K562 (cell line): ENCODE measurements around the gene NKX6-2. TPM values are rescaled to one million over a fixed set of nuclear protein-coding genes. Genes with fewer than 3 reads are reported as not detected.

ENCODE experiments used
- ATAC-seq: fragments of 200-7000 bp; cut with Tn5 transposase; 3 replicates; pipeline ENCODE4 v1.9.1; 2020; ENCODE audit warnings: moderate library complexity
- BruUV-seq: library from RNA; stranded (reverse); fragments of 400-500 nt; replicated peaks from 2 replicates; lab custom pipeline; 2021; lab: Mats Ljungman, UMichigan
- CTCF ChIA-PET: fragments of 300-600 bp; formaldehyde crosslinking; extraction: SDS; loops from one replicate; lab custom pipeline; 2021; ENCODE audit warnings: low intra/inter-chr PET ratio; lab: Yijun Ruan, JAX
- POLR2A ChIA-PET: fragments of 300-600, 350-650 bp; sonication (Branson Sonifier 250); formaldehyde crosslinking; extraction: SDS; loops from one replicate; lab custom pipeline; 2021; ENCODE audit warnings: antibody characterized with exemption, inconsistent platforms; lab: Yijun Ruan, JAX
- DNase-seq, 4 experiments: peaks; one replicate each; pipeline versions ENCODE4 v3.0.0 to v3.0.0-alpha.2; 2011 to 2018; ENCODE audit warnings: low spot score in 3 of 4, mixed read lengths in 3 of 4; ENCODE audit errors: extremely low read depth in 1 of 4
- FAIRE-seq: peaks from 2 replicates; lab custom pipeline; 2011; peaks lifted over from hg19 to GRCh38; lab: Jason Lieb, UNC
- H2AFZ ChIP-seq: 2 replicates; pipeline ENCODE4 v1.6.0; 2011; ENCODE audit warnings: low read depth, low read length, control low read depth, inconsistent platforms
- H3K27ac ChIP-seq: fragments of 200-600 bp; 3 replicates; pipeline ENCODE4 v1.8.0; 2011; ENCODE audit warnings: low read depth, mild to moderate bottlenecking, control low read depth, inconsistent platforms, low read length, moderate library complexity, mixed read lengths; ENCODE audit errors: extremely low read depth
- H3K27me3 ChIP-seq, 2 experiments: fragments of 300-600 bp in 1 of 2; 2 replicates in 1 of 2; 3 replicates in 1 of 2; pipeline versions ENCODE4 v1.6.0 to v1.8.0; 2011; ENCODE audit warnings: inconsistent platforms in 2 of 2, low read length in 2 of 2, mild to moderate bottlenecking in 1 of 2, mixed read lengths in 1 of 2, moderate library complexity in 1 of 2; ENCODE audit not compliant: control insufficient read depth in 2 of 2, insufficient read depth in 2 of 2
- H3K36me3 ChIP-seq: fragments of 300-600 bp; 3 replicates; pipeline ENCODE4 v1.8.0; 2011; ENCODE audit warnings: mild to moderate bottlenecking, low read length, inconsistent platforms; ENCODE audit not compliant: control insufficient read depth, insufficient read depth
- H3K4me1 ChIP-seq, 2 experiments: fragments of 200-600 bp in 1 of 2; replicated peaks in 1 of 2; 2 replicates in 1 of 2; 3 replicates in 1 of 2; pipeline versions ENCODE4 v1.5.1 to v1.8.0; 2011; ENCODE audit warnings: inconsistent platforms in 2 of 2, low read length in 2 of 2, mild to moderate bottlenecking in 1 of 2, mixed read lengths in 1 of 2, moderate library complexity in 1 of 2; ENCODE audit not compliant: control insufficient read depth in 2 of 2, insufficient read depth in 2 of 2
- H3K4me2 ChIP-seq: 2 replicates; pipeline ENCODE4 v1.6.1; 2011; ENCODE audit warnings: low read length, control low read depth, inconsistent platforms, mixed read lengths; ENCODE audit not compliant: insufficient read depth
- H3K4me3 ChIP-seq: fragments of 200-600 bp; sonication (generic), shearing (Covaris generic); 2 replicates; pipeline ENCODE4 v1.5.1; 2016; ENCODE audit warnings: control low read depth, inconsistent platforms
- H3K79me2 ChIP-seq: fragments of 200-600 bp; 3 replicates; pipeline ENCODE4 v1.8.0; 2011; ENCODE audit warnings: low read length, inconsistent platforms; ENCODE audit not compliant: control insufficient read depth, insufficient read depth
- H3K9ac ChIP-seq, 2 experiments: 2 replicates each; pipeline versions ENCODE4 v1.6.0 to v1.6.1; 2011; ENCODE audit warnings: low read depth in 2 of 2, low read length in 2 of 2, control low read depth in 1 of 2, inconsistent platforms in 1 of 2, mild to moderate bottlenecking in 1 of 2, mixed read lengths in 1 of 2; ENCODE audit not compliant: insufficient read depth in 1 of 2
- H3K9me1 ChIP-seq: one replicate; pipeline ENCODE4 v1.6.0; 2011; ENCODE audit warnings: inconsistent platforms, mild to moderate bottlenecking, low read length, moderate library complexity; ENCODE audit not compliant: control insufficient read depth, insufficient read depth
- H3K9me3 ChIP-seq: replicated peaks from 2 replicates; pipeline ENCODE4 v1.5.1; 2011; ENCODE audit warnings: low read depth, low read length, inconsistent platforms; ENCODE audit not compliant: control insufficient read depth, insufficient read depth
- H4K20me1 ChIP-seq: replicated peaks from 2 replicates; pipeline ENCODE4 v1.6.1; 2011; ENCODE audit warnings: low read length, inconsistent platforms, mixed read lengths; ENCODE audit not compliant: control insufficient read depth, insufficient read depth
- IRF9 ChIP-seq: fragments of 450-650 bp; IDR thresholded peaks from 2 replicates; pipeline ENCODE4 v1.6.1; 2016; ENCODE audit warnings: missing biosample characterization, missing genetic modification characterization
- MITF ChIP-seq: IDR thresholded peaks from 2 replicates; pipeline ENCODE4 v1.6.1; 2014; ENCODE audit warnings: antibody characterized with exemption
- STAT5B ChIP-seq: fragments of 250-450 bp; sonication (Bioruptor Pico); IDR thresholded peaks from 2 replicates; pipeline ENCODE4 v1.8.0; 2021; ENCODE audit warnings: mild to moderate bottlenecking, inconsistent platforms
- WGBS: fragments of 100-300 bp; shearing (Covaris generic); methylation state at CpG from one replicate; pipeline ENCODE4 v1.1.6; 2016; ENCODE audit warnings: low coverage, mixed read lengths; ENCODE audit not compliant: insufficient coverage; ENCODE audit errors: missing lambda C conversion rate; 5-methylcytosine and 5-hydroxymethylcytosine counted together
- in situ Hi-C: fragments of 300-500 bp; cut with MboI; formaldehyde crosslinking; loops from 4 replicates; pipeline ENCODE4 v1.15.0; 2018; ENCODE audit warnings: inconsistent platforms, mixed read lengths
- intact Hi-C: fragments of 100-400 bp; cut with micrococcal nuclease; formaldehyde crosslinking; loops from 2 replicates; pipeline ENCODE4 v1.14.2; 2022
- polyA plus RNA-seq, 8 experiments: library from polyadenylated mRNA; depleted of rRNA in 4 of 8; stranded (reverse) in 5 of 8; unstranded in 3 of 8; fragments of >200 nt; fragmentation: Nextera tagmentation in 2 of 8; fragmentation: Illumina TruSeq in 1 of 8; extraction: Ambion mirVana in 2 of 8; extraction: Trizol in 1 of 8; gene quantifications; 2 replicates each; pipeline versions ENCODE4 v1.2.1 to v1.2.3, GENCODE V29; 2011 to 2014; ENCODE audit warnings: inconsistent platforms in 1 of 8, missing spikeins in 1 of 8
- total RNA-seq, 7 experiments: library from RNA; depleted of rRNA in 6 of 7; stranded (reverse); fragments of >200 nt in 6 of 7; fragmentation: Illumina TruSeq in 2 of 7; extraction: Trizol in 2 of 7; gene quantifications; 2 replicates each; pipeline versions ENCODE4 v1.2.1 to v1.2.3, GENCODE V29; 2011 to 2021; ENCODE audit warnings: low replicate concordance in 1 of 7

Gene NKX6-2
- total and polyA plus RNA-seq, 9 of the 15 experiments (the other 6 are each of a cell fraction or from before 2014, with no cell fraction given): 1.0 to 1.6 TPM; not detected in 7

GRCh38 chr10:132746801-132747625 lies 38.9 kb downstream of the NKX6-2 start:
- Histone ChIP-seq H3K27me3 (no peaks in the 10 kb centered on the region), H3K36me3 (no peaks in the 10 kb centered on the region), H3K4me1 (peaks cover 0 to 5% of the 10 kb centered on the region in 2 experiments; a peak in 1 of 5 replicates), H3K79me2 (no peaks in the 10 kb centered on the region), H4K20me1 (no peaks in the 10 kb centered on the region), H3K9me3 (no peaks in the 10 kb centered on the region), H3K9ac (no peak overlapping the region), H3K4me3 (no peak overlapping the region), H3K27ac (no peak overlapping the region), H2AFZ (no peak overlapping the region), H3K4me2 (no peak overlapping the region), H3K9me1 (no peaks in the 10 kb centered on the region)
- ATAC-seq (no peak), FAIRE-seq (no peak), DNase-seq (no peak)
- POLR2A ChIA-PET: interaction anchor here (0.6 to 1.2 kb wide), 2 partner anchors 25 to 1985 kb away, joined by 3 read pairs; no protein-coding TSS in a partner anchor
- no TSS peak for BruUV-seq
- intact Hi-C loops: no loop called here
- in situ Hi-C loops: no loop called here
- CTCF ChIA-PET: no interaction called here
- TF ChIP-seq STAT5B (no peak), IRF9 (tag) (no peak), MITF (no peak)
- TF ChIP-seq, all 486 proteins: peak for 0
- WGBS: 72% methylated on average over 20 of the region's 29 CpGs
